GM13977 (cell line): ENCODE data around the gene LDLRAD4.
"Not testable (repeated sequence)": the region's sequence is repeated elsewhere in the genome, so short reads cannot be mapped to it uniquely, and the experiment has no call there.

ENCODE experiments used
- DNase-seq: peaks from one replicate; pipeline ENCODE4 v3.0.0; 2012; ENCODE audit warnings: low spot score
- CTCF ChIP-seq: IDR thresholded peaks from 2 replicates; pipeline ENCODE4 v1.5.1; 2012; ENCODE audit warnings: mild to moderate bottlenecking, control low read depth; ENCODE audit not compliant: insufficient read depth; ENCODE audit errors: extremely low read depth, missing control alignments
- in situ Hi-C: fragments of 300-500 bp; cut with MboI; formaldehyde crosslinking; loops from one replicate; pipeline ENCODE4 v1.12.0; 2022; ENCODE audit warnings: low sequenced_read_pairs, low pct_unique_long_range_greater_than_20kb, mixed read lengths, inconsistent platforms; ENCODE audit not compliant: unreplicated experiment

Gene LDLRAD4

GRCh38 chr18:13470516-13471197, 252.1 kb downstream of the LDLRAD4 start:
- TF ChIP-seq CTCF: no peak
- in situ Hi-C loops: no loop called here
- DNase-seq: no peak

GRCh38 chr18:13471198-13471845, 252.8 kb downstream of the LDLRAD4 start:
- no peak for TF ChIP-seq CTCF
- in situ Hi-C loops: no loop called here
- no peak for DNase-seq

GRCh38 chr18:13471971-13472628, 253.5 kb downstream of the LDLRAD4 start:
- TF ChIP-seq CTCF: no peak
- in situ Hi-C loops: no loop called here
- DNase-seq: no peak

GRCh38 chr18:13473751-13474150, 255.2 kb downstream of the LDLRAD4 start:
- TF ChIP-seq CTCF: no peak
- no peak for DNase-seq
- in situ Hi-C loops: no loop called here

GRCh38 chr18:13474336-13474735, 255.8 kb downstream of the LDLRAD4 start:
- in situ Hi-C loops: no loop called here
- no peak for DNase-seq
- TF ChIP-seq CTCF: no peak

- DNase-seq: no peak
- TF ChIP-seq CTCF: no peak
- in situ Hi-C loops: no loop called here
Measured at GRCh38 chr18:13474907-13475545, 256.5 kb downstream of the LDLRAD4 start.

- DNase-seq, in situ Hi-C loops: not testable (repeated sequence)
Measured at GRCh38 chr18:13476312-13476711, 257.8 kb downstream of the LDLRAD4 start.
